Measurements from ENCODE around the gene SLC29A3. TPM values are rescaled to one million over a fixed set of nuclear protein-coding genes. Genes with fewer than 3 reads are reported as not detected.

Gene SLC29A3
- total RNA-seq, 2 donors from 2014 or later = 14.1 to 16.8 TPM

DNA sequence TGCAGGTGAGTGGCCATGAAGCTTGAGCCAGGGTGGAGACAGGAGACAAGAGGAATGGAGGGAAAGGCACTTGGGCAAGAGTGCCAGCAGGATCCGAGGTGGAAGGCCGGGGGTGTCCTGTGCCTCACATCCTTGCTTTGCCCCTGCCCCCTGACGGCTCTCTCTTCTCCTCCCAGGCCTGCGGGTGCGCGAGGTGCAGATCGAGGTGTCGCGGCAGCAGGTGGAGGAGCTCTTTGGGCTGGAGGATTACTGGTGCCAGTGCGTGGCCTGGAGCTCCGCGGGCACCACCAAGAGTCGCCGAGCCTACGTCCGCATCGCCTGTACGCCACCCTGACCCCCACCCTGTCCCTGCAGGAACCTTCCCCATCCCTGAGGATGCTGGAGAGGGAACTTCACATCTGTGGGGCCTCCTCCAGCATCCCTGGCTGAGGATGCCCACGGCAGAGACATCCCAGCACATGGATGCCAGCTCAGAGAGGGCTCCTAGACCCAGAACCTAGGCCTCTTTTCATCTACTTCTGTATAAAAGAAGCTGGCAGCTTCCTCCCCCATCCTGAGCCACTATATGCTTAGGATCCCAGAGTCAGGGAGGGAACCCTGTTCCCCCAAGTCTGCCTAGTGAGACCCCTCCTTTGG, 34.4 kb upstream of the SLC29A3 start:
- Mint-ChIP-seq H3K27ac (peak overlapping the region; percentile 21), H3K4me1 (peaks cover 11% of the 10 kb centered on the region), H3K9me3 (no peaks in the 10 kb centered on the region), H3K27me3 (ENCODE audit: insufficient read depth) (no peaks in the 10 kb centered on the region), H3K36me3 (ENCODE audit: low read depth) (peaks cover 7% of the 10 kb centered on the region), H3K4me3 (no peak overlapping the region)
- WGBS, 2 experiments (ENCODE audit: insufficient coverage in 1 of 2, insufficient read length in 1 of 2) = 87% methylated on average over 10 to 19 of the region's 19 CpGs
- Histone ChIP-seq H3K36me3 (ENCODE audit: control insufficient read depth, insufficient read depth, low read length) (peaks cover 7% of the 10 kb centered on the region), H3K27ac (ENCODE audit: low read depth, low read length) (no peak overlapping the region), H3K4me3 (ENCODE audit: low read length) (no peak overlapping the region), H3K9ac (ENCODE audit: extremely low read depth, low read length, poor library complexity, severe bottlenecking) (no peak overlapping the region), H3K27me3 (ENCODE audit: control insufficient read depth, insufficient read depth, low read length, poor library complexity, severe bottlenecking) (no peaks in the 10 kb centered on the region), H3K4me1 (ENCODE audit: control insufficient read depth, insufficient read depth, low read length) (peaks cover 16% of the 10 kb centered on the region), H3K9me3 (ENCODE audit: control insufficient read depth, low read length) (peaks cover 5% of the 10 kb centered on the region)
- TF ChIP-seq, protein P1, sequence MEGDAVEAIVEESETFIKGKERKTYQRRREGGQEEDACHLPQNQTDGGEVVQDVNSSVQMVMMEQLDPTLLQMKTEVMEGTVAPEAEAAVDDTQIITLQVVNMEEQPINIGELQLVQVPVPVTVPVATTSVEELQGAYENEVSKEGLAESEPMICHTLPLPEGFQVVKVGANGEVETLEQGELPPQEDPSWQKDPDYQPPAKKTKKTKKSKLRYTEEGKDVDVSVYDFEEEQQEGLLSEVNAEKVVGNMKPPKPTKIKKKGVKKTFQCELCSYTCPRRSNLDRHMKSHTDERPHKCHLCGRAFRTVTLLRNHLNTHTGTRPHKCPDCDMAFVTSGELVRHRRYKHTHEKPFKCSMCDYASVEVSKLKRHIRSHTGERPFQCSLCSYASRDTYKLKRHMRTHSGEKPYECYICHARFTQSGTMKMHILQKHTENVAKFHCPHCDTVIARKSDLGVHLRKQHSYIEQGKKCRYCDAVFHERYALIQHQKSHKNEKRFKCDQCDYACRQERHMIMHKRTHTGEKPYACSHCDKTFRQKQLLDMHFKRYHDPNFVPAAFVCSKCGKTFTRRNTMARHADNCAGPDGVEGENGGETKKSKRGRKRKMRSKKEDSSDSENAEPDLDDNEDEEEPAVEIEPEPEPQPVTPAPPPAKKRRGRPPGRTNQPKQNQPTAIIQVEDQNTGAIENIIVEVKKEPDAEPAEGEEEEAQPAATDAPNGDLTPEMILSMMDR (conservative IDR thresholded peaks at IDR 0.05) = no peak
- DNase-seq = no peak

DNA sequence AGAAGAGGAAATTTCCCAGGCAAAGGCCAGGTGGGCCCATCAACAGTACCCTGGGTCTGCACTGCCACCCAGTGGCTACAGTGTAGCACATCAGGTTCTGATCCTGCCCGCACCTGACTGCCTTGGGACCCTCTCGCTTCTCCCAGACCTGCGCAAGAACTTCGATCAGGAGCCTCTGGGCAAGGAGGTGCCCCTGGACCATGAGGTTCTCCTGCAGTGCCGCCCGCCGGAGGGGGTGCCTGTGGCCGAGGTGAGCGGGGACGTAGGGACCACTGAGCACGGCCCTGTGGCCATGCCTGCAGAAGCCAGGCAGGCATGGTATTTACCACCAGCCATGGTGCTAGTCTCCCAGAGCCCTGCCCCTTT, 33.9 kb upstream of the SLC29A3 start:
- Histone ChIP-seq H3K27me3 (ENCODE audit: control insufficient read depth, insufficient read depth, low read length, poor library complexity, severe bottlenecking) (no peaks in the 10 kb centered on the region), H3K9ac (ENCODE audit: extremely low read depth, low read length, poor library complexity, severe bottlenecking) (no peak overlapping the region), H3K4me3 (ENCODE audit: low read length) (no peak overlapping the region), H3K27ac (ENCODE audit: low read depth, low read length) (no peak overlapping the region), H3K4me1 (ENCODE audit: control insufficient read depth, insufficient read depth, low read length) (peaks cover 16% of the 10 kb centered on the region), H3K36me3 (ENCODE audit: control insufficient read depth, insufficient read depth, low read length) (peaks cover 7% of the 10 kb centered on the region), H3K9me3 (ENCODE audit: control insufficient read depth, low read length) (peaks cover 6% of the 10 kb centered on the region)
- Mint-ChIP-seq H3K36me3 (ENCODE audit: low read depth) (peaks cover 7% of the 10 kb centered on the region), H3K4me3 (no peak overlapping the region), H3K27me3 (ENCODE audit: insufficient read depth) (no peaks in the 10 kb centered on the region), H3K4me1 (peaks cover 12% of the 10 kb centered on the region), H3K27ac (no peak overlapping the region), H3K9me3 (no peaks in the 10 kb centered on the region)
- TF ChIP-seq, protein P1 (conservative IDR thresholded peaks at IDR 0.05) = peak; percentile 88
- WGBS, 2 experiments (ENCODE audit: insufficient coverage in 1 of 2, insufficient read length in 1 of 2) = 60 to 80% methylated on average over 6 to 11 of the region's 11 CpGs
- DNase-seq = peak; percentile 90

DNA sequence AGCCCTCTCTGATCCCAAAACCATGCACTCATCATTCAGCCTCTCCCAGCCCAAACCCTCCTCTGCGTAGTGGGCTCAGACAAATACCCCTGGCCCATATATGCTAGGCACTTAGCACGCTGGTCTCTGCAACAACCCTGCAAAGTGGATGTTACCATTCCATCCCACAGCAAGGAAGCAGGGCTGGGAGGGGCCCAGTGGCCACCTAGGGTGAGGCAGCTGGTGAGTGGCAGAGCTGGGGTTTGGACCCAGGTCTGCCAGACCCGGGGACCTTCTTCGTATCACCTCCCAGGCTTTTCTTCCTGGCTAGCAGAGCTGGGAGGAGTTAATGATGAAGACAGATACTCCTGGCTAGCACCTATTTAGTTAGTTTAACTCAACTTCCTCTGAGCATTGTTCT, 33.1 kb upstream of the SLC29A3 start:
- H3K36me3 Mint-ChIP-seq (ENCODE audit: low read depth) = peaks cover 7% of the 10 kb centered on the region
- WGBS, 2 experiments (ENCODE audit: insufficient coverage in 1 of 2, insufficient read length in 1 of 2) = 70 to 80% methylated on average over 2 to 4 of the region's 4 CpGs
- H3K9me3 Mint-ChIP-seq = no peaks in the 10 kb centered on the region

More for the DNA sequence above, 33.1 kb upstream of the SLC29A3 start:
- Mint-ChIP-seq H3K4me1 (peaks cover 15% of the 10 kb centered on the region), H3K27me3 (ENCODE audit: insufficient read depth) (no peaks in the 10 kb centered on the region), H3K4me3 (no peak overlapping the region), H3K27ac (no peak overlapping the region)
- DNase-seq = no peak
- peaks cover 6% of the 10 kb centered on the region for H3K9me3 ChIP-seq (ENCODE audit: control insufficient read depth, low read length)
- no peaks in the 10 kb centered on the region for H3K27me3 ChIP-seq (ENCODE audit: control insufficient read depth, insufficient read depth, low read length, poor library complexity, severe bottlenecking)
- no peak overlapping the region for H3K27ac ChIP-seq (ENCODE audit: low read depth, low read length)
- H3K36me3 ChIP-seq (ENCODE audit: control insufficient read depth, insufficient read depth, low read length) = peaks cover 7% of the 10 kb centered on the region
- H3K4me1 ChIP-seq (ENCODE audit: control insufficient read depth, insufficient read depth, low read length) = peaks cover 16% of the 10 kb centered on the region
- no peak overlapping the region for H3K9ac ChIP-seq (ENCODE audit: extremely low read depth, low read length, poor library complexity, severe bottlenecking)
- no peak overlapping the region for H3K4me3 ChIP-seq (ENCODE audit: low read length)
- TF ChIP-seq, protein P1 (conservative IDR thresholded peaks at IDR 0.05) = no peak

Data from endodermal cell (in vitro differentiated cells).